Activated effector memory CD4-positive, alpha-beta T cell treated with anti-CD3 and anti-CD28 coated beads, Interleukin-2, amount 50 U/mL, for 16 hours (primary cell): ENCODE measurements around the gene TRIM34.
"Not testable (repeated sequence)": the region's sequence is repeated elsewhere in the genome, so short reads cannot be mapped to it uniquely, and the experiment has no call there.

ENCODE experiments used
- DNase-seq: peaks from one replicate; pipeline ENCODE4 v3.0.0-alpha.2; 2020

The TRIM34 gene

DNA sequence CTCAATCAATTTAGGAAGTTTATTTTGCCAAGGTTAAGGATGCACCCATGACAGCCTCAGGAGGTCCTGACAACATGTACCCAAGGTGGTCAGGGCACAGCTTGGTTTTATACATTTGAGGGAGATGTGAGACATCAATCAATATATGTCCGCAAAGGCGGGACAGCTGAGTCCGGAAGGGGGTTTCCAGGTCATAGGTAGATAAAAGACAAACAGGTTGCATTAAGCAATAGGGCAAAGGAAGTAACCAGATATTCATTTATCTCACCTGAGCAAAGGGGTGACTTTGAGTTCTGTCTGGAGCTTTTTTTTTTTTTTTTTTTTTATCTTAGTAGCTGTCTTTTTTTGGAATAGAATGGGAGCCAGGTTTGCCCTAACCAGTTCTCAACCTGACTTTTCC lies 2.0 kb upstream of the TRIM34 start:
- DNase-seq = no peak

DNA sequence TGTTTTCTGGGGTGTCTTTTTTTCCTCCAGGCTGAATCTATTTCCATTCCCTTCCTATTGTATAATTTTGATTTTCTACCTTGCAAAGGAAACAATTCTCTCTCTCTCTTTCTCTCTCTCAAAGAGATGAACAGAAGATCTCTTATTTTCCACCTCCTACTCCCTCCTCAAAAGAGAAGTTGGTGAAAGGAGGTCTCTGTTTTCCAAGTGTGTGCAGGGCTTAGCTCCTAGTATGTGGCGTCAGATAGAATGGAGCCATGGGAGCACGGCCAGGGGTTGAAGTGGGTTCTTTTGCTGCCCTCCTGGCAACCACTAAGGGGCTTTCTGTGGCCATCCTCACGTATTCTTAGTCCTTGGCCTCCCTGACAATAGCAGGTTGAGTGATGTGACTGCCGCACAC lies 480 bp downstream of the TRIM34 start:
- no peak for DNase-seq

DNA sequence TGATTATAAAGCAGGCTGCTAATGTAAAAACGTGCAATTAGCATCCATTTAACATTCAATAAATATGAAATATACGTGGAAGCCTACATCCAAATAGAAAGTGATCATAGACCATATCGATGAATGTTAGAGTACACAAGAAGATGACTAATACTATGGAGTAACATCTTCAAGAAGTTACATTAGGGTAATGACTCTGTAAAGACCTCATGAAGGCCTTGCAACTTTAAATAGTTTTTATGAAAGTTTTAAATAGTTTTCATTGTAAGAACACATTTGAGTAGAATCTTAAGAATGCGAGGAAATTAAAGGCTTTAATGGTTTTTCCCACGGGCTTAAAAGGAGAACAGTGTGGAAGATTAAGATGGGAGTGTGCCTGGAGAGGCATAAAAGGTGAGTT lies 1.4 kb downstream of the TRIM34 start:
- DNase-seq = no peak

DNA sequence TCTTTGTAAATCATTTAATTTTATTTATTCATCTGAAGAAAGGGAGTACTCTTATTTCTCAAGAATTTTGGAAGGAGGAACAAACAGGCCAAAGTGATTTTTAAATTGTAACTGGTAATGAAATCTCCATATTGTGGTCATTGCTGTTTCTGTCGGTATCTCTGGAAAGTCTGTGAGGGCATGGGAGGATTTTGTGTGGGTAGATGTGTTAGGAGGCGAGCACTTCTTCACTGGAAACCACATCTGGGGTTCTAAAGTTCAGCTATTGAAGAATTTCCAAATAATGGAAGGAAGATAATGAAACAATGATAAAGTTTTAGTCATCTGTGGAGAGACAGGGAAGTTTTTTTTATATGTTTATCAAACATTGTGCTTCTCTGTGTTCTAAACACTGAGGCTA lies 6.6 kb downstream of the TRIM34 start:
- DNase-seq = no peak

DNA sequence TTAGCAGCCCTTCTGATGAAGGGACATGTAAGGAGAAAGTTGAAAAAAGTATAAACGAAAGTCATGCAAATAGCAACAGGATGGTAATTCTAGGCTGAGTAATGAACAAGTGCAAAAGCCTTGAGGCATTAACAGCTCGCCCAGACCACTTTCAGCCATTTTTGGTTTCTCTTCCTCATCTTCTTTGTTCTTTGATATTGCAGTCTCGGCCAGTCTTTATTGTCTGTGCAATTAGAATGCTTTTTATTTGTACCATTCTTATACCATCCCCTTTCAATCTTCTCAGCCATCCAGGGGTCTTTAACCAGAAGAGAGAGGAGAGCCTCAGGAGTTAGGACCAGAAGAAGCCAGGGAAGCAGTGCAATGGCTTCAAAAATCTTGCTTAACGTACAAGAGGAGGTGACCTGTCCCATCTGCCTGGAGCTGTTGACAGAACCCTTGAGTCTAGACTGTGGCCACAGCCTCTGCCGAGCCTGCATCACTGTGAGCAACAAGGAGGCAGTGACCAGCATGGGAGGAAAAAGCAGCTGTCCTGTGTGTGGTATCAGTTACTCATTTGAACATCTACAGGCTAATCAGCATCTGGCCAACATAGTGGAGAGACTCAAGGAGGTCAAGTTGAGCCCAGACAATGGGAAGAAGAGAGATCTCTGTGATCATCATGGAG lies 7.3 kb downstream of the TRIM34 start:
- no peak for DNase-seq

DNA sequence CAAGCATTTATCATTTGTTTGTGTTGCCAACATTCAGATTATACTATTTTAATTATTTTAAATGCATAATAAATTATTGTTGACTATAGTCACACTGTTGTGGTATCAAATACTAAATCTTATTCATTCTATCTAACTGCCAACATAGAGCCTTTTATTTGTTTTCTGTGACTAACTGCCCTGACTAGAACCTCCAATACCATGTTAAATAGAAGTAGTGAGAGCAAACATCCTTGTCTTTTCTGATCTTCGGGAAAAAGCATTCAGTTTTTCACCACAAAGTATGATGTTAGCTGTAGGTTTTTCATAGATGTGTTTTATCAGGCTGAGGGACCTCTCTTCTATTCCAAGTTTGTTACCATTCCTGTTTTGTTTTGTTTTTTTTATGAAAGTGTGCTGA lies 15.2 kb downstream of the TRIM34 start:
- no peak for DNase-seq

DNA sequence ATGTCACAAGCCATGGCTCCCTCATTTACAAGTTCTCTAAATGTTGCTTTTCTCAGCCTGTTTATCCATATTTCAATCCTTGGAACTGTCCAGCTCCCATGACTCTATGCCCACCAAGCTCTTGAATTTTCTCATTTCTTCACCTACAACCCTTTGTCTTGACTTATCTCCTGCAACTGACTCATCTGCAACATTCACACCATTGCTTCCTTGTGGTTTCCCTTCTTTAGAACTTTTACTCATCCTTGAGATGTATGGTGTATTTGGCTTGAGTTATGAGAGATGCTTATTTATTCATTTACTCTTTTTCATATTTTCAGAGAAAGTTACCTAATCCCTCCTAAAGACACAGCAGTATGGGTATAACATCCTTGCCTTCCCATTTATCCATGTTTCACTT lies 18.8 kb downstream of the TRIM34 start:
- no peak for DNase-seq

DNA sequence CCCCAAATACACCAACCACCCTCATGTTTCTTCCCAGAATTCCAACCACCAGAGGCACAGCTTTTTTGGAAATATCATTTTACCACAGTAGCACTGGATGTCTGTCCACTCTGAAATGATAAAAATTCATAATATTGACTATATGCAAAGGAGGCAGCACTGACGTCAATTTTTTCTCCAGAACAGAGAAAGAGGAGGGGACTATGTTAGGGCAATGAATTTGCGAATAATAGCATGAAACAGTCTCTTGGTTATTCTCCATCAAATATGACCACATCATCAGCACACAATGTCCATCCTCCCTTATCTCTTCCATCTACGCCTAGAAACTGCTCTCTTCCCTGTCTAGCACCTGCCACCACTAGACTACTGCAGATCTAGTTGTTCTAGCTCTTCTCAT lies 21.3 kb downstream of the TRIM34 start:
- DNase-seq = no peak

DNA sequence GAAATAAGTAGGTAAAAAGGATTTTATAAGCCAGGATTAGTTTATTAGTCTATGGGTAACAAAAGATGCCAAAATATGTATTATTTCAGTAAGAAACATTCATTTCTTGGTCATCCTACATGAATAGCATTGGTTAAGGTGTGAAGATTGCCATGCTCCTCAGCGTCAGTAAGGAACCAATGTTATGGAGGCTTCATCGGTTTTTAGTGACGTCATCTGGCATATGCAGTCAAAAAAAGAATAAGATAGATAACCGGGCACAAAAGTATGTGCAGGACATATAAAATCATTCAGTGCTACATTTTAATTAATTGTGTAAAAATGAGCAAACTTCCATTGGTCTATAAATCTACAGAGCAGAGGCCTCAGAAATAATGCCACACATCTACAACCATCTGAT lies 30.7 kb downstream of the TRIM34 start:
- DNase-seq = no peak

DNA sequence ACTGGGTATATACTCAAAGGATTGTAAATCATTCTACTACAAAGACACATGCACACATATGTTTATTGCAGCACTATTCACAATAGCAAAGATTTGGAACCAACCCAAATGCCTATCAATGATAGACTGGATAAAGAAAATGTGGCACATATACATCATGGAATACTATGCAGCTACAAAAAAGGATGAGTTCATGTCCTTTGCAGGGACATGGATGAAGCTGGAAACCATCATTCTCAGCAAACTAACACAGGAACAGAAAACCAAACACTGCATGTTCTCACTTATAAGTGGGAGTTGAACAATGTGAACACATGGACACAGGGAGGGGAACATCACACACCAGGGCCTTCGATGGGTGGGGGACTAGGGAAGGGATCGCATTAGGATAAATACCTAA lies 32.2 kb downstream of the TRIM34 start:
- not testable (repeated sequence) for DNase-seq

DNA sequence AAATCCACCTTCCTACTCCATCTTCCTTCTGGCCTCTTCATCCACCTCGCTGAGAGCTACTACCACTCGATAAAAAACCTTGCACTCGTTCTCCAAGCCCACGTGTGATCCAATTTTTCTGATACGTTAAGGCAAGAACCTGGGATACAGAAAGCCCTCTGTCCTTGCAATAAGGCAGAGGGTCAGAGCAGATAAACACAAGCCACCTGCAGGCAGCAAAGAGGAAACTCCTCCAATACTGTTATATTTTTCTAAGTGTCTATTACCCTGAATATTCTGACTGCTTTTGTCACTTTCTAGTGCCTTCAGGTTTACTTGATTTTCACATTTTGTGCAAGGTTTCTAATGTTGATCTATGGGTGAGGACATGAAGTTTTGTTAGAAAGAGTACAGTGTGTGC lies 33.5 kb downstream of the TRIM34 start:
- no peak for DNase-seq

DNA sequence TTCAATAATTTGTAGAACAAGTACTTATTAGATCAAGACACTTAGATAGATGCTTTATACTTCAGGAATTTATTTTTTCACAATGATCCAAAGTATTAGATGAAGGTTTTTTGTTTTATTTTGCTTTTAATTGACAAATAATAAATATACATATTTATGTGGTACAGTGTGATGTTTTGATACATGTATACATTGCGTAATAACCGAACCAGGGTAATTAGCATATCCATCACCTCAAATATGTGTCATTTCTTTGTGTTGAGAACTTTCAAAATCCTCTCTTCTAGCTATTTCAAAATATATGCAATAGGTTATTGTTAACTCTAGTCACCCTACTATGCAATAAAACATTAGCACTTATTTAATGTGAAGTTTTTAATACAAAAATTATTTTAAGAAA lies 38.7 kb downstream of the TRIM34 start:
- DNase-seq = no peak

DNA sequence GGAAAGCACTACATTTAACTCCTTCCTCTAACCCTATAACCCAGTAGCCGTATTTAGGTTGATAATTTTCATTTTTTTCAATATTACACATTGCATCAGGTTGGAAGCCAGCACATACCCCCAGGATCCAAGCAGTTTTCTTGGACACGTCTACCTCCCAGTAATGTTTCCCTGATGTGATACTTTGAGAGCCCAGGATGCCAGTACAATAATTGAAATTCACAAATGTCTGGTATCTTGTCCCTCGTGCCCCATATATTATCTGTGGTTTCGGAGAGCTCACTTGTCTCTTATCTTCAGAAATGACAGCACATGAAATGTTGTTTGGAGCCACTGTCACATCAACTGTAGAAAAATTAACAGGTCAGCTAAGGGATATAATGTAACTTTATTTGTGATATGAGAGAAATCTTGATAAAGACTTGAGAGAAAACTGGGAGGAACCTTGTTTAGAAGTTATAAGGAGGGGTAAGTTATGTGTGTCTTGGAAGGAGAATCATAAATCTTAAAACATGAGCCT lies 40.3 kb downstream of the TRIM34 start:
- no peak for DNase-seq

DNA sequence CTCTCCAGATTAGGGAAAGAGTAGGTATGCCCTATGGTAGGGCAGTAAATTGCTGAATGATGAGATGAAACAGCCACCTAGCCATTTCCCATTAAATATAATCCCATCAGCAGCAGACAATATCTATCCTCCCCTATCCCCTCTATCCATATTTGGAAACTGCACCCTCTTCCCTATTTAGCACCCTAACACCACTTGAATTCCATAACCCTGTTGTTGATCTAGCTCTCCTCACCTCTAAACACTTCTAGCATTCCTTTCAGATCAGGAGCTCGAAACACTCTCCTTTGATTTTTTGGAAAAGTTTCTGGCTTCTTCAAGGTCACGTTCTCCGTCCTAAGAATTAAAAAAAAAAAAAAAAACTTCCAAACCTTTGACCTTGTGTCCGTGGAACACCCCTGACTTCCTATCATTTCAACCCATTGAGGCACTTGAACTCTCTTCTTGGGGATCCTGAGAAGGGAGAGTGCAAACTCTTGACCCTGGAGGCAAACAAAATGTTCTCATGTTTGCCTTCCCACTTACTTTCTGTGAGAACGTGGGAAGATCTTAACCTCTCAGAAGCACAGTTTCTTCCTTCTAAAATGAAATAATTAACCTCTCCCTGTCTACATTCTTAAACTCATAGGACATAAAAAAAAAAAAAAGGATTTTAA lies 41.1 kb downstream of the TRIM34 start:
- DNase-seq = no peak

DNA sequence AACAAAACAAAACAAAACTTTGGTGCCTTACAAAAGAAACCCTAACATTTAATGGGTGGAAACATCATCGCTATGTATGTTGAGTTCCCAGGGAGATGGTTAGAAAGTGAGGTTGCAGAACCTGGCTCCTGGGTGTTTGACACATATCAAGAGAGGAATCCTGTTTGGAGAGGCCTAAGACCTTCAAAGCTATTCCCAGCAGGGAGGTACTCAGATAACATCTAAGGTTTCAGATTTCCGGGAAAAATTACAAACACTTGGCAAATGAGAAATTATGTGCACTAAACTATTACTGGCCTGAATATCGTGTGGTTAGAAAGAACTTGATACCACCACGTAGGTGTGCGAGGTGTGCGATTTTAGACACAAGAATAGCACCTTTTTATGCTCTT lies 41.6 kb downstream of the TRIM34 start:
- DNase-seq = no peak

DNA sequence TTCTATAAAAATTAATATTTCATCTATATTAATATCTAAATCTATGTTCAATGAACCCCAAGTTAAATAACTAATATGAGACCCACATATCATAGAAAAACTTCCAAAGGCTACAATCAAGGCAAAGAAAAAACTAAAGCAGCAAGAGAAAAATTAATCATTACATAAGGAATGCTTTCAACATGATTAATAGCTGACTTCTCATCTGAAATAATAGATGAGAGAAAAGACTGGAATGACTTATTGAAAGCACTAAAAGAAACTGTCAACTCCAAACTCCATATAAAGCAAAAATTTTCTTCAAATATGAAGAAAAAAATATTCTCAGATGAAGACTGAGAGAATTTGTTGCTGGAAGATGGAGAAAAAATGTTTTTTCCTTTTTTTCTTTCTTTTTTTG lies 47.0 kb downstream of the TRIM34 start:
- DNase-seq = no peak

DNA sequence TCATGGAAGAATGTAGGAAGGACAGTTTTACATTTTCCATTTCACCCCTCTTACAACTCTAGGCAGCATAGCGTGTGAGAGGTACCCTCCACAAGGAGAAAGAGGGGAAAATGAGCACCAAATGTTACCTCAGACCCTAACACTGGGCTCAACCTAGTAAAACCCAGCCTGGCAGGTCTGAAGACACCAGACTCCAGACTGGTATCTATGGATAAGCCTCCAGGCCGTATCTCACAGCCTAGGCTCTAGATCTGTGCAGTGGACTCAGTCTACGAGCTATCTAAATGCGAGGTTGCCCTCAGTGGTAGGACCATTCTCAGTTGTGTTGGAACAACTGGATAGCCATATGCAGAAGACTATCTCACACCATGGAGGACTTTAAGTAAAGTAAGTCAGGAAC lies 49.6 kb downstream of the TRIM34 start:
- DNase-seq = no peak

DNA sequence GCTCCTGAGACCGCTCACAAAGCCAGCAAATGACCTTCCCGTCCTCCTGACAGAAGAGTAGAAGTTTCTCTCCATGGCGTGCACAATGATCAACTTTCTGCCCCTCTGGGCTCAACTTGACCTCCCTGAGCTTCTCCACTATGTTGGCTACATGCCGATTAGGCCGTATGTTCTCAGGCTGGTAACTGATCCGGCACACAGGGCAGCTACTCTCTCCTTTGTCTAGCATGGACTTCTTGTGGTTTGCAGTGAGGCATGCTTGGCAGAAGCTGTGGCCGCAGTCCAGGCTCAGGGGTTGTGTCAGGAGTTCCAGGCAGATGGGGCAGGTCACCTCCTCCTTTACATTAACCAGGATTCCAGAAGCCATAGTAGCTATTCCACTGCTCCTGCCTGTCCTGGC lies 55.0 kb downstream of the TRIM34 start:
- DNase-seq = no peak

DNA sequence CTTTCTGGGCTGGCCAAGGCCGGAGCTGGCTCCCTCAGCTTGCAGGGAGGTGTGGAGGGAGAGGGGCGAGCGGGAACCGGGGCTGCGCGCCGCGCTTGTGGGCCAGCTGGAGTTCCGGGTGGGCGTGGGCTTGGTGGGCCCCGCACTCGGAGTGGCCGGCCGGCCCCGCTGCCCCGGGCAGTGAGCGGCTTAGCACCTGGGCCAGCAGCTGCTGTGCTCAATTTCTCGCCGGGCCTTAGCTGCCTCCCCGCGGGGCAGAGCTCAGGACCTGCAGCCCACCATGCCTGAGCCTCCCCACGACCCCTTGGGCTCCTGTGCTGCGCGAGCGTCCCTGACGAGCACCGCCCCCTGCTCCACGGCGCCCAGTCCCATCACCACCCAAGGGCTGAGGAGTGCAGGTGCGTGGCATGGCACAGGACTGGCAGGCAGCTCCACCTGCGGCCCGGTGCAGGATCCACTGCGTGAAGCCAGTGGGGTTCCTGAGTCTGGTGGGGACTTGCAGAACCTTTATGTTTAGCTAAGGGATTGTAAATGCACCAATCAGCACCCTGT lies 58.2 kb downstream of the TRIM34 start:
- DNase-seq = not testable (repeated sequence)

DNA sequence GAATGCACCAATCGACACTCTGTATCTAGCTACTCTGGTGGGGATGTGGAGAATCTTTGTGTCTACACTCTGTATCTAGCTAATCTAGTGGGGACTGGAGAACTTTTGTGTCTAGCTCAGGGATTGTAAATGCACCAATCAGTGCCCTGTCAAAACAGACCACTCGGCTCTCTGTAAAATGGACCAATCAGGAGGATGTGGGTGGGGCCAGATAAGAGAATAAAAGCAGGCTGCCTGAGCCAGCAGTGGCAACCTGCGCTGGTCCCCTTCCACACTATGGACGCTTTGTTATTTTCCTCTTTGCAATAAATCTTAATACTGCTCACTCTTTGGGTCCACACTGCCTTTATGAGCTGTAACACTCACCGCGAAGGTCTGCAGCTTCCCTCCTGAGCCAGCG lies 58.8 kb downstream of the TRIM34 start:
- peak; percentile 74 for DNase-seq

DNA sequence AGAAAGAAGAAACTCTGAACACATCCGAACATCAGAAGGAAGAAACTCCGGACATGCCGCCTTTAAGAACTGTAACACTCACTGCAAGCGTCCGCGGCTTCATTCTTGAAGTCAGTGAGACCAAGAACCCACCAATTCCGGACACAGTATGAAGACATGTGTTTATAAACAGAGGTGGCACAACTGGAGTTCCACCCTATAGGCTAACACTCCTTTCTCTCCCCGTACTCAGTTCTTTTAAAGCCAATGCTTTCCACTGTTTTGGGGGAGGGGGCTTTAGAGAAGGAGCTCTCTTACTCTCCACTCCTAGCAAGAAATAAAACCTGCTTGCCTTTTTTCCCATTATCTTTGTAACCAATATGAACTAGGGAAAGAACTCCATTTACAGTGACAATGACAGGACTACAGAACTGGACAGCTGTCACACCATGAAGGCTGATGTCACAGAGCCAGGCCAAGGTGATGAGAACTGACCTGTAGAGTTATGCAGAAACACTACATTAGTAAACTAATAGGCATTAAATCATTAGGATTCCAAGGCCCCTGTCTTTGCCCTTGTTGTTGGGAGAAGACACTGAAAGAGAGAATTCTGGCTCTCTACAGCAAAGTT lies 59.3 kb downstream of the TRIM34 start:
- DNase-seq = no peak

DNA sequence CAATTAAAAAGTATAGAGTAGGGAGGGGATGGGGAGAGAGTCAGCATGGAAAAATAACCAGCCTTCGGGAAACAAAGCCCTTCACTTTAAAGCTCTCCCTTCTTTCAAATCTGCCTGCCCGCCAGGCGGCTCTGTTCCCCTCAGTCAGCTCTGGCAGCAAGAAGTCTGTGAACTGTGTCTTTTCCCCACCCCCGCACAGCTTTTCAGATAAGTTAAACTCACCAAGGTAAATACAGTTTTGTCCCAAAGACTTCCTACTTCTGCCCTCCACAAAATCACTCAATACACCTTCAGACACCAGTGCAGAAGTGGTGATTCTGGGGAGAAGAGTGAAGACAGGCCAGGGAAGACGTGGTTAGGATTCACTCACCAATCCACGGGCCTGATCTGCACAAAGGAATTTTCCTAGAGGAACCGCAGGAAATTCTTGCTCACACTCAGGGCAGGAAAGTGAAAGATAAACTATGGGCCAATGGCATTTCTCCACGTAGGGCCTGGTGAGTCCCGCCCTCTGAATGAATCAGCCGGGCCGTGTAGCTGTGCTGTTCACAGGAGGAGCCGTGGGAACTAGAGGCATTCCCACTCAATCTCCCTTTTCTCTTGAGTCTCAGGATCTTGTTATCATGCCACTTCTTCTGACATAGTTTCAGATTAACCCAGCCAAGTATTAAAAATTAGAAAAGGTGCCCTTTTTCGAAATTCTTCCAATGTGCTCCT lies 60.0 kb downstream of the TRIM34 start, which contains the start of gene TRIM5:
TRIM5 (minus strand) TSS at position 429 of the 717 bp plus-strand sequence. CDS start 4,897 bp downstream, outside the sequence.
- DNase-seq = peak; percentile 92

DNA sequence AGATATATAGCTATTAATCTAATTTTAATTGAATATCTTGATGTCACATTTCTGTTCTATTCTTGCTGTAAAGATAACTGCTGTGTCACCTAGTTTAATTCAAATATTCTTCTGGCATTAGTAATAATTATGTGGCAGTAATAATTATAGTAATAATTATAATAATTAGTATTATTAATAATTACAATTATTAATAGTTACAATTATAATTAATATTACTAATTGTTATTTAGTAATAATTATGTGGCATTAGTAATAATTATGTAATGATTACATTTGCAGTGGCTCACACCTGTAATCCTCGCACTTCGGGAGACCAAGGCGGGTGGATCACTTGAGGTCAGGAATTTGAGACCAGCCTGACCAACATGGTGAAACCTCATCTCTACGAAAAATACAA lies 61.6 kb downstream of the TRIM34 start:
- no peak for DNase-seq
